HEK293 (cell line): ENCODE data around the gene MZT2B.
"Not testable (repeated sequence)": the region's sequence is repeated elsewhere in the genome, so short reads cannot be mapped to it uniquely, and the experiment has no call there.

ENCODE experiments used
- CTCF ChIA-PET: fragments of 350-600 bp; formaldehyde crosslinking; extraction: SDS; loops from one replicate; lab custom pipeline; 2021; ENCODE audit warnings: antibody characterized with exemption; lab: Yijun Ruan, JAX
- POLR2A ChIA-PET: fragments of 300-600 bp; formaldehyde crosslinking; extraction: SDS; loops from one replicate; lab custom pipeline; 2020; ENCODE audit warnings: antibody characterized with exemption, inconsistent platforms; lab: Yijun Ruan, JAX
- H3K27ac ChIP-seq: fragments of 200-500 bp; sonication (Bioruptor generic); 2 replicates; pipeline ENCODE4 v1.5.1; 2014; ENCODE audit warnings: low read depth, low read length, control low read depth, inconsistent platforms; ENCODE audit errors: extremely low read depth
- H3K36me3 ChIP-seq, 2 experiments: fragments of 200-500 bp in 1 of 2; sonication (Bioruptor generic) in 1 of 2; 1 replicate in 1 of 2; 2 replicates in 1 of 2; pipeline ENCODE4 v1.5.1; 2014 to 2017; ENCODE audit warnings: inconsistent platforms in 2 of 2, low read length in 2 of 2; ENCODE audit not compliant: control insufficient read depth in 2 of 2, insufficient read depth in 1 of 2
- H3K4me1 ChIP-seq: fragments of 200-500 bp; sonication (Bioruptor generic); 2 replicates; pipeline ENCODE4 v1.5.1; 2014; ENCODE audit warnings: mild to moderate bottlenecking, low read length, inconsistent platforms; ENCODE audit not compliant: control insufficient read depth, insufficient read depth
- H3K4me3 ChIP-seq: 2 replicates; pipeline ENCODE4 v1.5.1; 2011; ENCODE audit warnings: low read depth, mild to moderate bottlenecking, control low read depth, low read length, moderate library complexity
- H3K9me3 ChIP-seq: fragments of 200-500 bp; sonication (Bioruptor generic); 2 replicates; pipeline ENCODE4 v1.5.1; 2014; ENCODE audit warnings: low read depth, low read length, inconsistent platforms; ENCODE audit not compliant: control insufficient read depth, insufficient read depth
- EGR2 ChIP-seq: fragments of 450-650 bp; formaldehyde crosslinking; IDR thresholded peaks from 2 replicates; pipeline ENCODE4 v1.5.1; 2016; ENCODE audit warnings: low read depth, missing biosample characterization, missing genetic modification characterization
- FEZF1 ChIP-seq: fragments of 450-650 bp; formaldehyde crosslinking; IDR thresholded peaks from 2 replicates; pipeline ENCODE4 v1.5.1; 2016; ENCODE audit warnings: missing biosample characterization, missing genetic modification characterization
- GFI1B ChIP-seq: fragments of 450-650 bp; formaldehyde crosslinking; IDR thresholded peaks from 2 replicates; pipeline ENCODE4 v1.5.1; 2016; ENCODE audit warnings: missing biosample characterization, missing genetic modification characterization
- PRDM10 ChIP-seq: fragments of 450-650 bp; formaldehyde crosslinking; IDR thresholded peaks from 2 replicates; pipeline ENCODE4 v1.5.1; 2016; ENCODE audit warnings: missing biosample characterization, missing genetic modification characterization
- SALL2 ChIP-seq: fragments of 450-650 bp; formaldehyde crosslinking; IDR thresholded peaks from 2 replicates; pipeline ENCODE4 v1.5.0; 2017; ENCODE audit warnings: missing biosample characterization, mild to moderate bottlenecking, missing genetic modification characterization, borderline replicate concordance
- TSHZ1 ChIP-seq: fragments of 450-650 bp; formaldehyde crosslinking; IDR thresholded peaks from 2 replicates; pipeline ENCODE4 v1.5.1; 2016; ENCODE audit warnings: missing biosample characterization, missing genetic modification characterization, borderline replicate concordance
- ZNF335 ChIP-seq: fragments of 450-650 bp; formaldehyde crosslinking; conservative IDR thresholded peaks from 2 replicates; pipeline ENCODE4 v1.5.1; 2016; ENCODE audit warnings: missing biosample characterization, missing genetic modification characterization
- TF ChIP-seq, protein P1 (sequence below): fragments of 450-650 bp; formaldehyde crosslinking; IDR thresholded peaks from 2 replicates; pipeline ENCODE4 v1.5.1; 2016; ENCODE audit warnings: missing biosample characterization, missing genetic modification characterization

Gene MZT2B

GRCh38 chr2:130186391-130186790 lies 4.3 kb downstream of the MZT2B start:
- Histone ChIP-seq H3K4me3 (no peak overlapping the region), H3K9me3 (no peaks in the 10 kb centered on the region), H3K36me3 (peaks cover 0 to 34% of the 10 kb centered on the region in 2 experiments; a peak in 2 of 3 replicates), H3K4me1 (0 out of 2 replicates have a peak, but pooled peaks cover 5% of the 10 kb centered on the region), H3K27ac (no peak overlapping the region)
- CTCF ChIA-PET, result interaction anchor here (1.2 kb wide), 2 partner anchors 146 to 148 kb away, joined by 3 to 5 read pairs; no protein-coding TSS in a partner anchor
- no peak for TF ChIP-seq EGR2 (tag by site-specific recombination)
- no peak for TF ChIP-seq FEZF1 (tag by site-specific recombination)
- TF ChIP-seq, protein P1, sequence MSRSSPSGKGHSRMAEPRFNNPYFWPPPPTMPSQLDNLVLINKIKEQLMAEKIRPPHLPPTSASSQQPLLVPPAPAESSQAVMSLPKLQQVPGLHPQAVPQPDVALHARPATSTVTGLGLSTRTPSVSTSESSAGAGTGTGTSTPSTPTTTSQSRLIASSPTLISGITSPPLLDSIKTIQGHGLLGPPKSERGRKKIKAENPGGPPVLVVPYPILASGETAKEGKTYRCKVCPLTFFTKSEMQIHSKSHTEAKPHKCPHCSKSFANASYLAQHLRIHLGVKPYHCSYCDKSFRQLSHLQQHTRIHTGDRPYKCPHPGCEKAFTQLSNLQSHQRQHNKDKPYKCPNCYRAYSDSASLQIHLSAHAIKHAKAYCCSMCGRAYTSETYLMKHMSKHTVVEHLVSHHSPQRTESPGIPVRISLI, result no peak
- TF ChIP-seq ZNF335, result no peak
- TF ChIP-seq GFI1B (tag by site-specific recombination), result no peak
- no peak for TF ChIP-seq TSHZ1
- POLR2A ChIA-PET, result no interaction called here

DNA sequence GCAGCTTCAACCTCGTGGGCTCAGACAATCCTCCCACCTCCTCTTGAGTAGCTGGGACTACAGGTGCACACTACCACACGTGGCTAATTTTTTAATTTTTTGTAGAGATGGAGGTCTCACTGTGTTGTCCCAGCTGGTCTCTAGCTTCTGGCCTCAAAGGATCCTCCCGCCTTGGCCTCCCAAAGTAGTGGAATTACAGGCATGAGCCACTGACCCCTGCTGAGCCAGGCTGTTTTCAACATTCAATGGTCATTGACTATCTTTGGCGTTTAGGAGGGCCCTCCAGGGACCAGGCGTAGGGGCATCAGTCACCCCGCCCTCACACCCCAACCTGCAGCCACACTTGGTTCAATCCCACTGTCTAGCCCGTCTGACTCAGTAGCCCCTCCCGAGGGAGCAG lies 5.2 kb downstream of the MZT2B start:
- POLR2A ChIA-PET, result interaction anchor here (0.7 kb wide), 1 partner anchor 8 kb away, joined by 4 read pairs; no protein-coding TSS in a partner anchor
- H3K36me3 ChIP-seq, result peaks cover 0 to 34% of the 10 kb centered on the region in 2 experiments; a peak in 2 of 3 replicates
- CTCF ChIA-PET, result interaction anchor here (1.2 kb wide), 2 partner anchors 145 to 147 kb away, joined by 3 to 5 read pairs; no protein-coding TSS in a partner anchor
- H3K4me3 ChIP-seq, result no peak overlapping the region
- H3K27ac ChIP-seq, result no peak overlapping the region
- 0 out of 2 replicates have a peak, but pooled peaks cover 5% of the 10 kb centered on the region for H3K4me1 ChIP-seq
- no peaks in the 10 kb centered on the region for H3K9me3 ChIP-seq
- TF ChIP-seq PRDM10 (tag by site-specific recombination) (peak; percentile 28; the same call in 1 of the 2 replicates), SALL2 (tag by site-specific recombination) (no peak)

- H3K4me1 ChIP-seq, H3K9me3 ChIP-seq, H3K27ac ChIP-seq, CTCF ChIA-PET, H3K4me3 ChIP-seq: not testable (repeated sequence)
- POLR2A ChIA-PET, result interaction anchor here (0.7 kb wide), 1 partner anchor 9 kb away, joined by 4 read pairs; no protein-coding TSS in a partner anchor
- H3K36me3 ChIP-seq, result peaks cover 0 to 32% of the 10 kb centered on the region in 2 experiments; a peak in 2 of 3 replicates
Measured at GRCh38 chr2:130187859-130188792, 6.1 kb downstream of the MZT2B start.
